GM19372 (cell line): ENCODE data around the gene DEFB124.
"Not testable (repeated sequence)": the region's sequence is repeated elsewhere in the genome, so short reads cannot be mapped to it uniquely, and the experiment has no call there.

Experiments used
- ATAC-seq: cut with Tn5 transposase; IDR thresholded peaks from one replicate; pipeline ENCODE4 v1.9.1; 2021; ENCODE audit warnings: mild to moderate bottlenecking, low read depth, moderate library complexity; ENCODE audit not compliant: unreplicated experiment

DEFB124 gene

GRCh38 chr20:31427576-31427975 is 47.4 kb downstream of the DEFB124 start:
- ATAC-seq = not testable (repeated sequence)

DNA sequence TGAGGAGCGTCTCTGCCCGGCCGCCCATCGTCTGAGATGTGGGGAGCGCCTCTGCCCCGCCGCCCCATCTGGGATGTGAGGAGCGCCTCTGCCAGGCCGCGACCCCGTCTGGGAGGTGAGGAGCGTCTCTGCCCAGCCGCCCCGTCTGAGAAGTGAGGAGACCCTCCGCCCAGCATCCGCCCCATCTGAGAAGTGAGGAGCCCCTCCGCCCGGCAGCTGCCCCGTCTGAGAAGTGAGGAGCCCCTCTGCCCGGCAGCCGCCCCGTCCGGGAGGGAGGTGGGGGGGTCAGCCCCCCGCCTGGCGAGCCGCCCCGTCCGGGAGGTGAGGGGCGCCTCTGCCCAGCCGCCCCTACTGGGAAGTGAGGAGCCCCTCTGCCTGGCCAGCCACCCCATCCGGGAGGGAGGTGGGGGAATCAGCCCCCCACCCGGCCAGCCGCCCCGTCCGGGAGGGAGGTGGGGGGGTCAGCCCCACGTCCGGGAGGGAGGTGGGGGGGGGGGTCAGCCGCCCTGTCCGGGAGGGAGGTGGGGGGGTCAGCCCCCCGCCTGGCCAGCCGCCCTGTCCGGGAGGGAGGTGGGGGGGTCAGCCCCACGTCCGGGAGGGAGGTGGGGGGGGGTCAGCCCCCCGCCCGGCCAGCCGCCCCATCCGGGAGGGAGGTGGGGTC is 47.9 kb downstream of the DEFB124 start:
- not testable (repeated sequence) for ATAC-seq

DNA sequence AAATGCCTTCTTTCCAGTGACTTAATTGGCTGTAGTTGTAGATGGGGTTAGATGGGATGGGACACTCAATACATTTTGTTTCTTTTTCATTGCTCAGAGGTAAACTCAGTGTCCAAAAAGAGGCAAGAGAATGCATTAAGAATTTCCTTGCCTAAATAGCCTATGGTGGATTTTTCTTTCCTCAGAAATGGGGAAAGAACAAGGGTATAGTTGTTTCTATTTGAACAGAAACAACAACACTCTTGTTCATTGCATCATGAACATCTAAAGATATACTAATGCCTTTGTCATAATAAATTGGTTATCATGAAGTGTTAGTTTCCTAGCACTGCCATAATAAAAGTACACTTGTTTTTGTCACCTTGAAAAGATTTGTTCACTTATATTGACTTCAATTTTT is 49.1 kb downstream of the DEFB124 start:
- no peak for ATAC-seq

- ATAC-seq = no peak
Observed at GRCh38 chr20:31418307-31418706, 56.6 kb downstream of the DEFB124 start.

DNA sequence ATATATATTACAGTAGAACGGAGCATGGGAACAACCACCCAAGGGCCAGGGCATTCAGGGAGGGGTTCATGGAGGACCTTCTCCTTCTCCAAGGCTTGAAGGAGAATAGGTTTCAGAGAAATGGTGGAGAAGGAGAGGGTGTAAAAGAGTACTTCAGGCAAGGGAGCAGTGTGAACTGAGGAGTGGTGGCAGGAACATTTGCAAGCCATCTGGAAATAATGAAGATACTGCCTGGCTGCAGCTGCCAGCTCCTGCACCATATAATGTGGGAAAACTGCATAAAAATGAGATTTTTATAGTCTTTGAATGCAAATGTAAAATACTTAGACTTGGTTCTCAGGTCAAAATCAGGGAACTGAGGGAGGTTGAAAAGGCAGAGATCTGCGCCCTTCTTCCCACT is 59.3 kb downstream of the DEFB124 start:
- no peak for ATAC-seq
